GM19193 (cell line): ENCODE results near the gene SFRP5.

Source experiments
- POLR2A ChIP-seq: IDR thresholded peaks from 4 replicates; pipeline ENCODE4 v1.6.1; 2011; ENCODE audit not compliant: insufficient read depth, insufficient read length; ENCODE audit errors: extremely low read depth

SFRP5 gene

GRCh38 chr10:97761331-97761865, 10.4 kb downstream of the SFRP5 start:
- TF ChIP-seq POLR2A, result no peak

GRCh38 chr10:97760461-97761257, 11.1 kb downstream of the SFRP5 start:
- no peak for TF ChIP-seq POLR2A

- TF ChIP-seq POLR2A, result no peak
Observed at GRCh38 chr10:97759946-97760345, 11.9 kb downstream of the SFRP5 start.

GRCh38 chr10:97759158-97759887, 12.5 kb downstream of the SFRP5 start:
- TF ChIP-seq POLR2A, result no peak

GRCh38 chr10:97757471-97757870, 14.3 kb downstream of the SFRP5 start:
- TF ChIP-seq POLR2A, result no peak

GRCh38 chr10:97755718-97756117, 16.1 kb downstream of the SFRP5 start:
- TF ChIP-seq POLR2A, result no peak

GRCh38 chr10:97754726-97755125, 17.1 kb downstream of the SFRP5 start:
- TF ChIP-seq POLR2A, result no peak

- TF ChIP-seq POLR2A, result no peak
Observed at GRCh38 chr10:97752956-97753355, 18.8 kb downstream of the SFRP5 start.

- TF ChIP-seq POLR2A, result no peak
Observed at GRCh38 chr10:97748116-97748515, 23.7 kb downstream of the SFRP5 start.

GRCh38 chr10:97747573-97747972, 24.2 kb downstream of the SFRP5 start:
- no peak for TF ChIP-seq POLR2A

- TF ChIP-seq POLR2A, result no peak
Observed at GRCh38 chr10:97744405-97745035, 27.3 kb downstream of the SFRP5 start.

- TF ChIP-seq POLR2A, result no peak
Observed at GRCh38 chr10:97743169-97743943, 28.4 kb downstream of the SFRP5 start.

GRCh38 chr10:97740613-97741012, 31.2 kb downstream of the SFRP5 start:
- no peak for TF ChIP-seq POLR2A

- TF ChIP-seq POLR2A, result no peak
Observed at GRCh38 chr10:97738616-97739015, 33.2 kb downstream of the SFRP5 start.
